ENCODE data around the gene LIPT1. TPM values are rescaled to one million over a fixed set of nuclear protein-coding genes. Genes with fewer than 3 reads are reported as not detected.

LIPT1 gene
- total RNA-seq, 1 experiment from 2014 or later: 10.3 TPM

DNA sequence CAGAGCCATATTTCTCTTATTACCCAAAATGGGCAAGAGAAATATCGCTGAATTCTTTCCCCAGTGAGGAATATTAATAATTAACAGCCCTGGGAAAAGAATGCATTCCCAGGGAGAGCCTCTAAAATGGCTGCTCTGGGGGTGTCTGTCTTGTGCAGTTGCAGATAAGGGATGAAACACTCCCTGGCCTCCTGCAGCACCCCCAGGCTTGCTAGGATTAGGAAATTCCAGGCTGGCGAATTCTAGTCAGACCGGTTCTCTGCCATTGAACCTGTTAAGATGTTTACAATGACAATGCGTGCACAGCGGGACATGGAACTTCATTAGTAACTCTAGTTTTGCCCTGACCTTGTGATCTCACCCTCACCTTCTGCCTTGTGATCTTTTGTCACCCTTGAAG is 50.7 kb downstream of the LIPT1 start:
- Histone ChIP-seq H4K20me1 (ENCODE audit: insufficient read depth) (no peaks in the 10 kb centered on the region), H3F3A (ENCODE audit: insufficient read depth, low read depth) (no peaks in the 10 kb centered on the region), H2AFZ (no peak overlapping the region), H3K27ac (no peak overlapping the region), H3K9me3 (ENCODE audit: insufficient read depth, low read depth) (peaks cover 14% of the 10 kb centered on the region), H3K27me3 (ENCODE audit: insufficient read depth, low read depth) (no peaks in the 10 kb centered on the region), H3K4me1 (replicated peaks; ENCODE audit: insufficient read depth) (no peaks in the 10 kb centered on the region), H3K36me3 (ENCODE audit: low read depth) (no peaks in the 10 kb centered on the region), H3K4me3 (no peak overlapping the region), H3K79me2 (ENCODE audit: low read depth) (no peaks in the 10 kb centered on the region), H3K9me2 (ENCODE audit: insufficient read depth) (no peaks in the 10 kb centered on the region), H3K4me2 (no peak overlapping the region)
- BruUV-seq (replicated peaks): no TSS peak
- no peak for DNase-seq
- no peak for TF ChIP-seq EZH2 (IDR thresholded peaks at IDR 0.05; ENCODE audit: low read depth)
- TF ChIP-seq, protein P1, sequence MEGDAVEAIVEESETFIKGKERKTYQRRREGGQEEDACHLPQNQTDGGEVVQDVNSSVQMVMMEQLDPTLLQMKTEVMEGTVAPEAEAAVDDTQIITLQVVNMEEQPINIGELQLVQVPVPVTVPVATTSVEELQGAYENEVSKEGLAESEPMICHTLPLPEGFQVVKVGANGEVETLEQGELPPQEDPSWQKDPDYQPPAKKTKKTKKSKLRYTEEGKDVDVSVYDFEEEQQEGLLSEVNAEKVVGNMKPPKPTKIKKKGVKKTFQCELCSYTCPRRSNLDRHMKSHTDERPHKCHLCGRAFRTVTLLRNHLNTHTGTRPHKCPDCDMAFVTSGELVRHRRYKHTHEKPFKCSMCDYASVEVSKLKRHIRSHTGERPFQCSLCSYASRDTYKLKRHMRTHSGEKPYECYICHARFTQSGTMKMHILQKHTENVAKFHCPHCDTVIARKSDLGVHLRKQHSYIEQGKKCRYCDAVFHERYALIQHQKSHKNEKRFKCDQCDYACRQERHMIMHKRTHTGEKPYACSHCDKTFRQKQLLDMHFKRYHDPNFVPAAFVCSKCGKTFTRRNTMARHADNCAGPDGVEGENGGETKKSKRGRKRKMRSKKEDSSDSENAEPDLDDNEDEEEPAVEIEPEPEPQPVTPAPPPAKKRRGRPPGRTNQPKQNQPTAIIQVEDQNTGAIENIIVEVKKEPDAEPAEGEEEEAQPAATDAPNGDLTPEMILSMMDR (conservative IDR thresholded peaks at IDR 0.05): no peak
- ChIA-PET CTCF (no interaction called here), POLR2A (ENCODE audit: unreplicated experiment) (no interaction called here)
- intact Hi-C loops (cut with micrococcal nuclease; ENCODE audit: unreplicated experiment): no loop called here

Other genes with a start within 250 kb of the LIPT1 start
- gene CRACDL, start 218.7 kb upstream of the LIPT1 start, total RNA-seq (2021): 29.6 and 33.7 TPM in 2 replicates
- 16.9 and 18.0 TPM in 2 replicates for gene C2orf15, start 13.3 kb upstream of the LIPT1 start, total RNA-seq (2021)
- 13.5 and 14.9 TPM in 2 replicates for gene TSGA10, start within 50 bp of the LIPT1 start, total RNA-seq (2021)
- gene MITD1, start 26.1 kb downstream of the LIPT1 start, total RNA-seq (2021): 35.0 and 37.6 TPM in 2 replicates
- gene MRPL30, start 26.2 kb downstream of the LIPT1 start, total RNA-seq (2021): 50.1 and 52.6 TPM in 2 replicates
- not detected in 2 replicates for gene LYG2, start 100.7 kb downstream of the LIPT1 start, total RNA-seq (2021)
- 0.78 and 1.5 TPM in 2 replicates for gene LYG1, start 146.2 kb downstream of the LIPT1 start, total RNA-seq (2021)
- gene TXNDC9, start 181.4 kb downstream of the LIPT1 start, total RNA-seq (2021): 35.8 and 38.6 TPM in 2 replicates
- gene EIF5B, start 182.4 kb downstream of the LIPT1 start, total RNA-seq (2021): 53.4 and 56.7 TPM in 2 replicates

Data from PC-9 (cell line).